HG03103 (cell line): Measurements from ENCODE around the gene MEPE.
A peak's percentile ranks its signal among the peaks of the same experiment; 100 is the strongest.

Source experiments
- ATAC-seq: cut with Tn5 transposase; IDR thresholded peaks from one replicate; pipeline ENCODE4 v1.9.1; 2021; ENCODE audit warnings: low read depth; ENCODE audit not compliant: unreplicated experiment

Gene MEPE

GRCh38 chr4:87832669-87833068 lies at the start of gene MEPE:
Gene MEPE, plus strand, starts transcription at chr4:87832969. Its CDS starts 1,746 bp downstream, at chr4:87834715.
- no peak for ATAC-seq

DNA sequence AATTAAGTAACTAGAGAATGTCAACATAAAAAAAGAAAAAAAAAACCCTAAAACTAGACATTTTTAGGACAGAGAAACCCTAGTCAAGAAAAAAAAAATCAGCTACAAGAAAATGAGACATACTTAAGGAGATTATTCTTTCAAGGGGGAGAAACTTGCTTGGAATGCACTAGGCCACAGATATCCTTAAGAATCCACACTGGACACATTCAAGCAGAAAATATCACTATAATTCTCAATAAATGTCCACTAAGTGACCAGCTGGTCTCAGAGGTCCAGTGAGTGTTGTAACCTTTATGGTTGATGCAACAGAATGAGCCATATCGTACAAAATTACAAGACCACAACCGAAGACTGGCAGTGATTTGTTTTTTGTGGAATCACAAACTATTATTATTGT lies 49.0 kb upstream of the MEPE start:
- ATAC-seq: no peak

GRCh38 chr4:87785731-87786509 lies 46.8 kb upstream of the MEPE start:
- no peak for ATAC-seq

DNA sequence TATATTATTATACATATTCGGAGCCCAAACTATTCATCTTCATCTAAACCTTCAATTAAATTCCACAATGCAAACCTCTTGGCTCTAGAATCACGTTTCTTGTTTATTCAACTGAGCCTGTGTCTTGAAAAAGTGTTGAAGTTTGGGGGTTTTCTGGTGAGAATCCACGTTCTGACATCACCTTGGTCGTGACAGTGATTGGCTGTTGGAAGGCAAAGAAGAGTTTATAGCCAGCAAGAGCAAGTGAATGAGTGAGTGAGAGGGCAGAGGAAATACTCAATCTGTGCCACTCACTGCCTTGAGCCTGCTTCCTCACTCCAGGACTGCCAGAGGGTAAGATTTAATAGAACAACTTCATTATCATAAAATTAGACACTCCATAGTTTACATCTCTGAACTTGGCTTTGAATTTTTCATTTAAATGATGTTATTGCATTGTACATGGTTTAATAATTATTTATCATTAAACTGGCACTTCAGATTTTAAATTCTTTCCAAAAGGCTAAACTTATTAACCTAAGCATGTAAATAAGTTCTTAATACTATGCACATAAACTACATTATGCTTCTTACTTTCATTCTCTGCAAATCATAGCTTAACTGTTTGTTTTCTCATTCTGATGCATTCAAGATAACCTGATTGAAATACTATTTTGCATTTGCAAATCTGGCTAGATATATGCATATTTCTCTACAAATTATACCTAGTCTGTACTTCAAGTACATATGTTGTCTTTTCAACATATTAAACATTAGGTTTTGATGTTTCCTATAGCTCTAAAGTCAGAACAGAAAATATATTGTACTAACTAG lies 33.3 kb upstream of the MEPE start, which contains the start of gene IBSP:
IBSP (plus strand) TSS at position 254 of the 813 bp plus-strand sequence. CDS start 2,808 bp downstream, outside the sequence.
- no peak for ATAC-seq

- no peak for ATAC-seq
Observed at GRCh38 chr4:87802858-87803257, 29.9 kb upstream of the MEPE start.

- ATAC-seq: no peak
Observed at GRCh38 chr4:87803421-87803820, 29.3 kb upstream of the MEPE start.

DNA sequence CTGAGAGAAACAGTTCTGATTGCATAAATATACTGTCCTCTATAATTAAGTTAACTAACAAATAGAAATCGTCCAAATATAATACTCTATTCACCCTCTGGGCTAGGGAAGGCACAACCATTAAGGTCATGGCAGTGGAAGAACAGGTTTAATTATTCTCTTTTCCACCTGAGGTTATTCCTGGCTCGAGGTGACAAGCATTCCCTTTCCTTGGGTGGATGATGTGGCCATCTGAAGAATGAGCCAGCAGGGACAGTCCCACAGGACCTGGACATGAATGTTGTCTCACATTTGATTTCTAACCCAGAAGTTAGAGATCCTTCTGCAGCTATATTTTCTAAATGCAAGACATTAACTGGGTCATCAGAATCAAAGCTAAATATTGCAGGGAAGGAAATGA lies 27.9 kb upstream of the MEPE start:
- no peak for ATAC-seq

- no peak for ATAC-seq
Observed at GRCh38 chr4:87805971-87806370, 26.8 kb upstream of the MEPE start.

DNA sequence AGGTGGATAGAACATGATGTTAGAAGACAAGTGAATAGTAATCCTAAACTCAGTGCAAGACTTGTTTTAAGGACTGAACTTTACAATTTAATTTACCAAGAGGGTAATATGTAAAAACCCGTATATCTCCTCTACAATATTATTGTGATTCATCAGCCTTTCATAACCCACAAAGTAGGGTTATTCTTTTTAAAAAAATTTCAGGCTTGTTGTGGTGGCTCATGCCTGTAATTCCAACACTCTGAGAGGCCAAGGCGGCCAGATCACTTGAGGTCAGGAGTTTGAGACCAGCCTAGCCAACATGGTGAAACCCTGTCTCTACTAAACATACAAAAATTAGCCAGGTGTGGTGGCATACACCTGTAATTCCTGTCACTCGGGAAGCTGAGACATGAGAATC lies 26.2 kb upstream of the MEPE start:
- no peak for ATAC-seq

- ATAC-seq: no peak
Observed at GRCh38 chr4:87807402-87807801, 25.4 kb upstream of the MEPE start.

DNA sequence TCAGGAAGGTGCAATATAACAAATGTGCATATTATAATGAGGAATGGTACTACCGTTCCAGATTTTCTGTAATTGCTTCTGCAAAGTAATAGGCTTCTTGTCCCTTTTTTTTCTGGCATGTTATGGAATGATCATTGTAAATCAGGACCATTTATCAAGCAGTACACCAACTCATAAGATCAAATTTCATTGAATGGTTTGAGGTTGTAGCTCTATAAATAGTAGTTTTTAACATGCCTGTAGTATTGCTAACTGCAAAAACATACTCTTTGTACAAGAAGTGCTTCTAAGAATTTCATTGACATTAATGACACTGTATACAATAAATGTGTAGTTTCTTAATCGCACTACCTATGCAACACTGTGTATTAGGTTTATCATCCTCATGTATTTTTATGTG lies 20.8 kb upstream of the MEPE start:
- no peak for ATAC-seq

DNA sequence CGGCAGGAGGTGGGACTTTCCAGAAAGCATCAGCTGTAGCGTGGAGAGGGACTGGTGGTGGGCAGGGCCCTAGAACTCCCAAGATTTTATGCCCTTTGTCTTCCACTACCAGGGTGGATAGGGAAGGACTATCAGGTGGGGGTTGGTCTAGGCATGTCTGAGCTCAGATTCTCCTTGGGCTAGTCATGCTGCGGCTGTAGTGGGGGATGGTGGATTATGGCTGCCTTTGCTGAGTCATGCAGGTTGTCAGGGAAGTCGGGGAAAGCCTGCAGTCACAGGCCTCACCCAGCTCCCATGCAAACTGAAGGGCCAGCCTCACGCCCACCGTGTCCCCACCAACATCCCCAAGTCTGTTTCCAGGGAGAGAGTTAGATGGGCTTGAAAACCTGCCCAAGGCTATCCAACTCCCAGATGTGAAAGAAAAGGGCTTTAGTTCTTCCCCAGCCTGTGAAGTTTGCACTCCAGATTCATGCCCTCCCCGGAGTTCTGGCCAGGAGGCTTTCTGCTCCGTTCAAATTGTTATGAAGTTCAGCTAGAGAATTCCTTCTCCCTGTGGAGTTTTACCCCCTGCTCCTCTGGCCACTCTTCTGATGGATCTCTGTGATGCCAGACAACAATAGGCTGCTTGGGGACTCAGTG lies 13.4 kb upstream of the MEPE start:
- no peak for ATAC-seq

DNA sequence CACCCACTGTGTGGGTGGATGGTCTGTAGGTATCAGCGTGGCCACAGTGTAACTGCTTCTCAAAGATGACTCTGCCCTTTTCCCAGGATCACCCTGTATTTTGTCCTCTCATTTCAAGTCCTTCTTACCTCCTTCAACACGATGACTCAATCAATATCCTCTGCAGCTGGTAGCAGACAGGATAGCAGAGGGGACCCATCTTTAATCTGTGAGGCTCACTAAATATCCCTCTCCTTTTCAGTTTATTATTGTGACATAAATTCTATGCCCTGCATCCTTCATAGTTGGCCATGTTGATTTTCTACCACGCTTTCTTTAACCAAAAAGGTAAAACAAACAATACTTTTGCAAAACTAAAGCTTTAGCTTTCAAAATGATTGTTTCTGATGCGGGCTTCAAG lies 9.6 kb upstream of the MEPE start:
- ATAC-seq: no peak

GRCh38 chr4:87823724-87824123 lies 9.0 kb upstream of the MEPE start:
- ATAC-seq: no peak

GRCh38 chr4:87824352-87824751 lies 8.4 kb upstream of the MEPE start:
- no peak for ATAC-seq

DNA sequence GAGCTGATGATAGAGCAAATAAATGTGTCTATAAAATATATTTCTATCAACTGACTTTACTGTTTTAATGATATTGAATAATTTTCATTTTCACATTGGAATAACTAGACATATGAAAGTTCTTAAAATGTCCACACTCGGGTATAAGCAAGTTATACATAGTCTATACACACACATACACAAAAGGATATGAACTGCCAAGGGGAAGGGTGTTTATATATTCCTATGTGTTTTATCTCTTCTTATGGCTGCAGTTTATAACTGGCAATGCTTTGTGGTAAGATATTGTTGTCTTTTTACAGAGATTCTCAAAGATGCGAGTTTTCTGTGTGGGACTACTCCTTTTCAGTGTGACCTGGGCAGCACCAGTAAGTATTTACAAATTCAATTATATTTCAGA lies 1.6 kb downstream of the MEPE start:
- ATAC-seq: no peak

DNA sequence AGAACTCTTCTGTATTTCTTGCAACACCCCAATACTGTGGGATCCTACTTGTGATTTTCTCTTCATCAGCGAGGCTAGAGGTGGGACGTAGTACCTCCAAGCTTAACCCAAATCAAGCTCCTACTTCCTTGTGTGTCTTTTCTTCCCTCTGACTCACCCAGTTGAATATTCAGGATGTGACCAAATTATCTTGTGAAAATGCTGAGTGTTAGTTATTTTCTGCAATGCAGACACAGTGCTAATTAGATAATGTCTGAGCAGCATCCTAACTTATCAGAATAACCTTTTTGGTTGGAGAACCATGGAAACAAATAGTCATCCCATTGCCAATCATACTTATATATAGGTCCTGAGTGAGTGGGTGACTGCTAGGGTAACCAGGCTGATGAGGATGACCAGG lies 2.4 kb downstream of the MEPE start:
- ATAC-seq: no peak

DNA sequence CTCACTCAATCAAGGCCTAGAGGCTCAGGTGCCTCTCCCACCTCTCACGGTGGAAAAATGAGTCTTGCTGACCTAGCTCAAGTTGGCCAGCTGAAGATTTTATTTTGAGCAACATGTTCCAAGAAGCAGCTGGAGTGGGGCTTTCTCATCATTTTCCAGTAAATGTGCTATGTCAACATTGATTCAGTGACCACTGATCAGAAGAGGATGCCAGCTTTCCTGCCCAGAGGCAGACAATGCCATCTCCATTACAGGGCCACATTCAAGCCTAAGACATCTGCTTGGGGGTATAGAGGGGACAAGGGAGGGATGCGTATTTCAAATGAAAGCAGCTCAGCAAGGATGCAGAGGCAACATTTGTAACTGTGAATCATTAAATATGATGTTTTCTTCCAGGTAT lies 3.0 kb downstream of the MEPE start:
- no peak for ATAC-seq

DNA sequence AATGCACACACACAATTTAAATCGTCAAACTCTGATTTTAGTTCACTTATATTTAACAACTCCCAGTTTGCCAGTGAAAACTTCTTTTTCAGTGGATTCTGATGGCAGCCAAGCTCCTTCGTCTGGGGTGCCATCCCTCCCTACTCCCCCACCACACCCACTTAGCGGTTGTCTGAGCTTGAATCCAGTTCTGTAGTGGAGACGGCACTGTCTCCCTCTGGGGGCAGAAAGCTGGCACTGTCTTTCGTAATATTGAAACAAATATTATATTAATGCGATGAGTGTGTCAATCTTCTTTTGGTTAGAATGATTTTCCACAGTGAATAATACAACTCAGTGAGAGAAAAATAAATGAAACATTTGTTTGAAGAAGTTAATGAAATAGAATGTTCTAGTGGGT lies 5.4 kb downstream of the MEPE start:
- ATAC-seq: no peak

- ATAC-seq: peak; percentile 65
Observed at GRCh38 chr4:87838890-87839591, 6.3 kb downstream of the MEPE start.

DNA sequence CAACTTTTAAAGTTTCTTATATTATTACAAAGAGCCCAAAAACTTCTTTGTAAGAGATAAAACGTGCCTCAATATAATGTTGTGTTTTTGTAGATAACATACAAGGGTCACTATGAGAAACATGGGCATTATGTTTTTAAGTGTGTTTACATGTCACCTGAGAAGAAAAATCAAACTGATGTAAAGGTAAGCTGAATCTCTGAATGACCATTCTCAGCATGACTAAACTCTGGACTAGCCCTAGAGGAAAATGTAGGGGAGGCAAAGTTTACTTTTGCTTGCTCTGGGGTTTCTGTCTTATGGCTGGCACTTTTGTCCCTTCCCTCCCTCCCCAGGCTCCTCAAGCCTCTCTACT lies 6.8 kb downstream of the MEPE start:
- no peak for ATAC-seq
